HG03139 (cell line): Measurements from ENCODE around the gene PEA15.

Experiments used
- ATAC-seq: cut with Tn5 transposase; IDR thresholded peaks from one replicate; pipeline ENCODE4 v1.9.1; 2021; ENCODE audit not compliant: unreplicated experiment

PEA15 gene

GRCh38 chr1:160207771-160208556 is 2.8 kb downstream of the PEA15 start:
- no peak for ATAC-seq

- no peak for ATAC-seq
Measured at GRCh38 chr1:160208557-160209320, 3.6 kb downstream of the PEA15 start.

GRCh38 chr1:160209321-160210046 is 4.3 kb downstream of the PEA15 start:
- ATAC-seq = no peak

- no peak for ATAC-seq
Measured at GRCh38 chr1:160210561-160210960, 5.4 kb downstream of the PEA15 start.

- no peak for ATAC-seq
Measured at GRCh38 chr1:160211046-160211790, 6.0 kb downstream of the PEA15 start.

- no peak for ATAC-seq
Measured at GRCh38 chr1:160214481-160215140, 9.4 kb downstream of the PEA15 start.

- ATAC-seq = no peak
Measured at GRCh38 chr1:160216301-160216700, 11.1 kb downstream of the PEA15 start.

GRCh38 chr1:160217481-160218051 is 12.4 kb downstream of the PEA15 start:
- no peak for ATAC-seq

- no peak for ATAC-seq
Measured at GRCh38 chr1:160219062-160219929, 14.1 kb downstream of the PEA15 start.

GRCh38 chr1:160220301-160220700 is 15.1 kb downstream of the PEA15 start:
- no peak for ATAC-seq

- ATAC-seq = no peak
Measured at GRCh38 chr1:160221089-160221488, 15.9 kb downstream of the PEA15 start.

GRCh38 chr1:160222546-160222945 is 17.4 kb downstream of the PEA15 start:
- ATAC-seq = no peak

GRCh38 chr1:160224606-160225005 is 19.4 kb downstream of the PEA15 start:
- no peak for ATAC-seq

GRCh38 chr1:160225345-160225744 is 20.2 kb downstream of the PEA15 start:
- no peak for ATAC-seq

GRCh38 chr1:160226623-160227022 is 21.4 kb downstream of the PEA15 start:
- no peak for ATAC-seq

GRCh38 chr1:160227034-160227433 is 21.9 kb downstream of the PEA15 start:
- ATAC-seq = no peak

GRCh38 chr1:160227561-160227960 is 22.4 kb downstream of the PEA15 start:
- no peak for ATAC-seq

GRCh38 chr1:160228431-160228830 is 23.2 kb downstream of the PEA15 start:
- ATAC-seq = no peak

GRCh38 chr1:160232911-160233310 is 27.7 kb downstream of the PEA15 start:
- no peak for ATAC-seq
